AG04449 (cell line): ENCODE data around the gene SLC2A11.

Source experiments
- CTCF ChIA-PET: fragments of 350-600 bp; formaldehyde crosslinking; extraction: SDS; loops from one replicate; lab custom pipeline; 2021; ENCODE audit warnings: antibody characterized with exemption; lab: Yijun Ruan, JAX
- POLR2A ChIA-PET: fragments of 400-600, 350-600 bp; formaldehyde crosslinking; extraction: SDS; loops from one replicate; lab custom pipeline; 2020; ENCODE audit warnings: antibody characterized with exemption, inconsistent platforms; lab: Yijun Ruan, JAX
- DNase-seq: peaks from one replicate; pipeline ENCODE4 v3.0.0-alpha.2; 2010; ENCODE audit warnings: low read depth, low spot score
- H3K4me3 ChIP-seq: 2 replicates; pipeline ENCODE4 v1.5.1; 2011; ENCODE audit warnings: low read depth, mild to moderate bottlenecking, control low read depth, low read length
- CTCF ChIP-seq: IDR thresholded peaks from one replicate; pipeline ENCODE4 v1.5.1; 2011; ENCODE audit warnings: mild to moderate bottlenecking, moderate library complexity, low read length, control low read depth, inconsistent platforms; ENCODE audit not compliant: insufficient read depth; ENCODE audit errors: missing control alignments

SLC2A11 gene

GRCh38 chr22:23817146-23817545 lies 40.5 kb upstream of the SLC2A11 start:
- no peak for TF ChIP-seq CTCF
- POLR2A ChIA-PET = no interaction called here
- CTCF ChIA-PET = interaction anchor here (0.9 to 1.0 kb wide), 2 partner anchors 33 to 49 kb away, joined by 3 read pairs; partner anchors contain the start of gene CHCHD10
- no peak overlapping the region for H3K4me3 ChIP-seq
- DNase-seq = no peak

- POLR2A ChIA-PET = no interaction called here
- no peak for TF ChIP-seq CTCF
- H3K4me3 ChIP-seq = no peak overlapping the region
- CTCF ChIA-PET = no interaction called here
- no peak for DNase-seq
Measured at GRCh38 chr22:23818541-23818940, 39.1 kb upstream of the SLC2A11 start.

DNA sequence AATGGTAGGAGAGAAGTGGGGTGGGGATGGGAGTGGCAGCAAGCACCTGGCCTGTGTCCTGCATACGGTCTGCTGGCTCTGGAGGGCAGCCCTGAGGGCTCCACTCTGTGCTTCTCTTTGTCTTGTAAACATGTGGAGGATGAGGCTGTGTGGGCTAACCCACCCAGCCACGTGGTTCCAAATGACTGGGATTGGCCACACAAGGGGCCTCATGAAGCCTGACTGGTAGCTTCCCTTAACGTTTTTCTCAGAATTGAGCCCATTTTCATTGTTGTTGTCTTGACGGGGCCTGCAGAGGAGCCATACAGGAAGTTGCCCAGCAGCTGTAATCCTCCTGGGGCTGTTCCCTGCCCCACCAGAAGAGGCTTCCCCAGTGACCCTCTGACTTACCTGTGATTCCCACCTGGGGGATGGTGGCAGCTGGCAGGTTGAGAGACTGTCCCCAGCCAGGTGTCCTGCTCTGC lies 36.9 kb upstream of the SLC2A11 start:
- ChIA-PET POLR2A (no interaction called here), CTCF (interaction anchor here (2.8 kb wide), 1 partner anchor 29 kb away, joined by 9 read pairs; no protein-coding TSS in a partner anchor)
- no peak for DNase-seq

GRCh38 chr22:23822101-23822671 lies 35.5 kb upstream of the SLC2A11 start:
- no peak for DNase-seq
- TF ChIP-seq CTCF = no peak
- ChIA-PET CTCF (interaction anchor here (1.2 to 2.8 kb wide), 2 partner anchors 28 to 51 kb away, joined by 4 to 9 read pairs; no protein-coding TSS in a partner anchor), POLR2A (interaction anchor here (0.6 kb wide), 1 partner anchor 58 kb away, joined by 3 read pairs; no protein-coding TSS in a partner anchor)
- no peak overlapping the region for H3K4me3 ChIP-seq

More for the DNA sequence above, 36.9 kb upstream of the SLC2A11 start:
- no peak overlapping the region for H3K4me3 ChIP-seq
- TF ChIP-seq CTCF = no peak

DNA sequence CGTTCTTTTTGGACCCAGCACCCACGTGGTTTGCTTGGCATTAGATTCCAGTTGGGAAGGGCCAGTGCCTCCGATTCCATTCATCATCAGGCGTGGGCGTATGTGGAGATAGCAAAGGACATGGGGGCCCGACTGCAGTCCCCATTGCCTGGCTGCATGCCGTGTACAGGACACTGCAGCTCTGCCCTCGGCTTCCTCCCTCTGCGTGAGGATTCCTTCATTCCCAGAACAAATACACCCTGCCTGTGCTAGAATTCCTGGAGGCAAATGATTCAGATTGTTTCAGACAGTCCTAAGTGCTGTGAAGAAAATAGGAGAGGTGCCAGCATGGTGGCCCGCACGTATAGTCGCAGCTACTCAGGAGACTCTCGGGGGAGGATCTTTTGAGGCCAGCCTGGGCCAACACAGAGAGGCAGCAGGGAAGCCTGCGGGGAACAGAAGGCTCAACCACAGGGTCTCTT lies 34.3 kb upstream of the SLC2A11 start:
- POLR2A ChIA-PET = no interaction called here
- no peak for TF ChIP-seq CTCF
- no peak for DNase-seq
- CTCF ChIA-PET = interaction anchor here (2.3 to 4.5 kb wide), 2 partner anchors 26 to 55 kb away, joined by 7 to 21 read pairs; partner anchors contain the start of gene CHCHD10
- no peak overlapping the region for H3K4me3 ChIP-seq

GRCh38 chr22:23824476-23825245 lies 33.0 kb upstream of the SLC2A11 start:
- no peak for TF ChIP-seq CTCF
- DNase-seq = no peak
- ChIA-PET POLR2A (no interaction called here), CTCF (interaction anchor here (1.0 to 4.5 kb wide), 3 partner anchors 22 to 56 kb away, joined by 3 to 21 read pairs (median 7); partner anchors contain the start of gene CHCHD10)
- no peak overlapping the region for H3K4me3 ChIP-seq
